Activated naive CD8-positive, alpha-beta T cell treated with anti-CD3 and anti-CD28 coated beads, Interleukin-2, amount 50 U/mL, for 24 hours (primary cell): Measurements from ENCODE around the gene PCDHA6.
"Not testable (repeated sequence)": the region's sequence is repeated elsewhere in the genome, so short reads cannot be mapped to it uniquely, and the experiment has no call there.

Experiments used
- ATAC-seq: fragments of 150-1000 bp; cut with Tn5 transposase; one replicate; pipeline ENCODE4 v1.10.0; 2021
- DNase-seq: peaks from one replicate; pipeline ENCODE4 v3.0.0; 2021
- H3K27ac Mint-ChIP-seq: one replicate; pipeline ENCODE4 v1.8.0; 2021; ENCODE audit warnings: mild to moderate bottlenecking, mixed read lengths
- H3K27me3 Mint-ChIP-seq: one replicate; pipeline ENCODE4 v1.8.0; 2021; ENCODE audit warnings: mixed read lengths
- H3K36me3 Mint-ChIP-seq: one replicate; pipeline ENCODE4 v1.8.0; 2021; ENCODE audit warnings: low read depth, mixed read lengths
- H3K4me1 Mint-ChIP-seq: one replicate; pipeline ENCODE4 v1.8.0; 2021; ENCODE audit warnings: mixed read lengths
- H3K4me3 Mint-ChIP-seq: one replicate; pipeline ENCODE4 v1.8.0; 2021; ENCODE audit warnings: mild to moderate bottlenecking, moderate library complexity, mixed read lengths
- H3K9me3 Mint-ChIP-seq: one replicate; pipeline ENCODE4 v1.8.0; 2021; ENCODE audit warnings: mixed read lengths

Gene PCDHA6

DNA sequence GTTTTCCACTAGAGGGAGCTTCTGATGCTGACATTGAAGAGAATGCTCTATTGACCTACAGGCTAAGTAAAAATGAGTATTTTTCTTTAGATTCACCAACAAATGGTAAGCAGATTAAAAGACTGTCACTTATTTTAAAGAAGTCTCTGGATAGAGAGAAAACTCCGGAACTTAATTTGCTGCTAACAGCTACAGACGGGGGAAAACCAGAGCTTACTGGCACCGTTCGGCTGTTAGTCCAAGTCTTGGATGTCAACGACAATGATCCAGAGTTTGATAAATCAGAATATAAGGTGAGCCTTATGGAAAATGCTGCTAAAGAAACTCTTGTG lies 41.8 kb downstream of the PCDHA6 start:
- peaks cover 30% of the 10 kb centered on the region for H3K27me3 Mint-ChIP-seq
- peaks cover 18% of the 10 kb centered on the region for H3K9me3 Mint-ChIP-seq

DNA sequence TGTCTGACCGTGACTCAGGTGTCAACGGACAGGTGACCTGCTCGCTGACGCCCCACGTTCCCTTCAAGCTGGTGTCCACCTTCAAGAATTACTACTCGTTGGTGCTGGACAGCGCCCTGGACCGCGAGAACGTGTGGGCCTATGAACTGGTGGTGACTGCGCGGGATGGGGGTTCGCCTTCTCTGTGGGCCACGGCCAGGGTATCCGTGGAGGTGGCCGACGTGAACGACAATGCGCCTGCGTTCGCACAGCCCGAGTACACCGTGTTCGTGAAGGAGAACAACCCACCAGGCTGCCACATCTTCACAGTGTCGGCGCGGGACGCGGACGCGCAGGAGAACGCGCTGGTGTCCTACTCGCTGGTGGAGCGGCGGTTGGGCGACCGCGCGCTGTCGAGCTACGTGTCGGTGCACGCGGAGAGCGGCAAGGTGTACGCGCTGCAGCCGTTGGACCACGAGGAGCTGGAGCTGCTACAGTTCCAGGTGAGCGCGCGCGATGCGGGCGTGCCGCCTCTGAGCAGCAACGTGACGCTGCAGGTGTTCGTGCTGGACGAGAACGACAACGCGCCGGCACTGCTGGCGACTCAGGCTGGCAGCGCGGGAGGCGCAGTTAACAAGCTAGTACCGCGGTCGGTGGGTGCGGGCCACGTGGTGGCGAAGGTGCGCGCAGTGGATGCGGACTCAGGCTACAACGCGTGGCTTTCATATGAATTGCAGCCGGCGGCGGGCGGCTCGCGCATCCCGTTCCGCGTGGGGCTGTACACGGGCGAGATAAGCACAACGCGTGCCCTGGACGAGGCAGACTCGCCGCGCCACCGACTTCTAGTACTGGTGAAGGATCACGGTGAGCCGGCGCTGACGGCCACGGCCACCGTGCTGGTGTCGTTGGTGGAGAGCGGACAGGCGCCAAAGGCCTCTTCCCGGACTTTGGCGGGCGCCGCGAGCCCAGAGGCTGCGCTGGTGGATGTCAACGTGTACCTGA lies 42.8 kb downstream of the PCDHA6 start:
- Mint-ChIP-seq H3K4me1 (no peaks in the 10 kb centered on the region), H3K4me3 (no peak overlapping the region), H3K36me3 (peaks cover 13% of the 10 kb centered on the region), H3K27me3 (peaks cover 39% of the 10 kb centered on the region), H3K27ac (no peak overlapping the region), H3K9me3 (peaks cover 24% of the 10 kb centered on the region)
- no peak for ATAC-seq
- no peak for DNase-seq

More for the DNA sequence above, 41.8 kb downstream of the PCDHA6 start:
- H3K36me3 Mint-ChIP-seq: peaks cover 9% of the 10 kb centered on the region
- H3K4me1 Mint-ChIP-seq: no peaks in the 10 kb centered on the region
- no peak overlapping the region for H3K27ac Mint-ChIP-seq
- H3K4me3 Mint-ChIP-seq: no peak overlapping the region
- DNase-seq (no peak), ATAC-seq (no peak)

DNA sequence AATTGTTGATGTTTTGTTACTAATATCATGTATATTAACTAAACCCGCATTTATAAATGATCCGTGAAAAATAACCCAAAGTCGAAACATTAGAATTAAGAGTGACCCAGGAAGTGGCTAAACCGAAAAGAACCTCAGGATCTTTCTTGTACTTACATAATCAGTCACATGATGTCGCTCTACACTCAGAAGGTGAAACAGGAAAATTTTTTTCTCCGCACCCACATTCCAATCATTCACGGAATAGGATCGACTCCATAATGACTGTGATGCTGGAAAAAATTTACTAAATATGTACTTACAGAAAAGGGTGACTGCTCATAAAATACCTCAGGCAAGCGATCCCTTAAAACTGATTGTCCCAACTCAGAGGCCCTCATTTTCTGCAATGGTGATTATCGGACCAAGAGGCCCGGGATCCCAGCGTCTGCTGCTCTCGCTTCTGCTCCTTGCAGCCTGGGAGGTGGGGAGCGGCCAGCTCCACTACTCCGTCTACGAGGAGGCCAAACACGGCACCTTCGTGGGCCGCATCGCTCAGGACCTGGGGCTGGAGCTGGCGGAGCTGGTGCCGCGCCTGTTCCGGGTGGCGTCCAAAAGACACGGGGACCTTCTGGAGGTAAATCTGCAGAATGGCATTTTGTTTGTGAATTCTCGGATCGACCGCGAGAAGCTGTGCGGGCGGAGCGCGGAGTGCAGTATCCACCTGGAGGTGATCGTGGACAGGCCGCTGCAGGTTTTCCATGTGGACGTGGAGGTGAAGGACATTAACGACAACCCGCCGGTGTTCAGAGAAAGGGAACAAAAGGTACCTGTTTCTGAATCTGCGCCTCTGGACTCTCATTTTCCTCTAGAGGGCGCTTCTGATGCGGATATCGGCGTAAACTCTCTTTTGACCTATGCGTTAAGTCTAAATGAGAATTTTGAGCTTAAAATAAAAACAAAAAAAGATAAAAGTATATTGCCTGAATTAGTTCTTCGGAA lies 47.6 kb downstream of the PCDHA6 start, which contains the start of gene PCDHA12:
Gene PCDHA12 (plus strand): TSS at position 224 of the 981 bp plus-strand sequence. CDS start 165 bp downstream, at position 389.
- peaks cover 42% of the 10 kb centered on the region for H3K27me3 Mint-ChIP-seq
- peaks cover 31% of the 10 kb centered on the region for H3K9me3 Mint-ChIP-seq
- H3K27ac Mint-ChIP-seq: no peak within 1 kb of the TSS
- no peaks in the 10 kb centered on the region for H3K4me1 Mint-ChIP-seq
- H3K4me3 Mint-ChIP-seq: no peak within 1 kb of the TSS
- DNase-seq: no peak
- H3K36me3 Mint-ChIP-seq: peaks cover 15% of the 10 kb centered on the region
- ATAC-seq: no peak

DNA sequence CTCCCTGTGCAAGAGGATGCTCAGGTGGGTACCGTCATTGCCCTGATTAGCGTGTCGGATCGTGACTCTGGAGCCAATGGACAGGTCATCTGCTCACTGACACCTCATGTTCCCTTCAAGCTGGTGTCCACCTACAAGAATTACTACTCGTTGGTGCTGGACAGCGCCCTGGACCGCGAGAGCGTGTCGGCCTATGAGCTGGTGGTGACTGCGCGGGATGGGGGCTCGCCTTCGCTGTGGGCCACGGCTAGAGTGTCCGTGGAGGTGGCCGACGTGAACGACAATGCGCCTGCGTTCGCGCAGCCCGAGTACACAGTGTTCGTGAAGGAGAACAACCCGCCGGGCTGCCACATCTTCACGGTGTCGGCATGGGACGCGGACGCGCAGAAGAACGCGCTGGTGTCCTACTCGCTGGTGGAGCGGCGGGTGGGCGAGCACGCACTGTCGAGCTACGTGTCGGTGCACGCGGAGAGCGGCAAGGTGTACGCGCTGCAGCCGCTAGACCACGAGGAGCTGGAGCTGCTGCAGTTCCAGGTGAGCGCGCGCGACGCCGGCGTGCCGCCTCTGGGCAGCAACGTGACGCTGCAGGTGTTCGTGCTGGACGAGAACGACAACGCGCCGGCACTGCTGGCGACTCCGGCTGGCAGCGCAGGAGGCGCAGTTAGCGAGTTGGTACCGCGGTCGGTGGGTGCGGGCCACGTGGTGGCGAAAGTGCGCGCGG lies 48.9 kb downstream of the PCDHA6 start:
- Mint-ChIP-seq H3K36me3 (peaks cover 16% of the 10 kb centered on the region), H3K27me3 (peaks cover 49% of the 10 kb centered on the region), H3K9me3 (peaks cover 40% of the 10 kb centered on the region)
- not testable (repeated sequence) for H3K4me3 Mint-ChIP-seq, DNase-seq, H3K27ac Mint-ChIP-seq, ATAC-seq, H3K4me1 Mint-ChIP-seq

DNA sequence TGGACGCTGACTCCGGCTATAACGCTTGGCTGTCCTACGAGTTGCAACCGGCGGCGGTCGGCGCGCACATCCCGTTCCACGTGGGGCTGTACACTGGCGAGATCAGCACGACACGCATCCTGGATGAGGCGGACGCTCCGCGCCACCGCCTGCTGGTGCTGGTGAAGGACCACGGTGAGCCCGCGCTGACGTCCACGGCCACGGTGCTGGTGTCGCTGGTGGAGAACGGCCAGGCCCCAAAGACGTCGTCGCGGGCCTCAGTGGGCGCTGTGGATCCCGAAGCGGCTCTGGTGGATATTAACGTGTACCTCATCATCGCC lies 49.5 kb downstream of the PCDHA6 start:
- ATAC-seq (no peak), DNase-seq (no peak)
- Mint-ChIP-seq H3K4me3 (no peak overlapping the region), H3K4me1 (no peaks in the 10 kb centered on the region), H3K36me3 (peaks cover 16% of the 10 kb centered on the region), H3K9me3 (peaks cover 38% of the 10 kb centered on the region), H3K27me3 (peaks cover 47% of the 10 kb centered on the region), H3K27ac (no peak overlapping the region)
